ENCODE results near the gene SVIL. TPM values are rescaled to one million over a fixed set of nuclear protein-coding genes. Genes with fewer than 3 reads are reported as not detected.

SVIL gene
- total RNA-seq, 1 donor, result 36.9 TPM

DNA sequence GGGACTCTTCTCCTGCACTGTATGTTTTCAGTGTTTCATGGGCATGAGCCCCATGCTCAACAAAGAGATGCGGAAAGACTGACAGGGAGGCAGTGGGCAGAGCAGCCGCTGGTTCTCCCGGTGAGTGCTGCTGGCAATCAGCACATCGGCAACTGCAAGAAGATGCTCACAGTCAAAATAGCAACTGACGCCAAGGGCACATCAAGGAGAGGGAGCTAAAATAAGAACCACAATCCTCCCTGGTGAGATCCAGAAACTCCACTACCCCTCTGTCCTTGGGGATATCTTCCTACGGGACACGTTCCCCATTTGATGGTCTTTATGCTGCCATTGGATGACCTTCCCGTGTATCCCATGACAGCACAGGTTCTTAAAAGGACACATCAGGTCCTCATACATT lies 28.9 kb upstream of the SVIL start:
- H3K36me3 ChIP-seq (ENCODE audit: insufficient read depth, low read length), result no peaks in the 10 kb centered on the region
- peaks cover 13% of the 10 kb centered on the region for H3K79me2 ChIP-seq (ENCODE audit: insufficient read depth, low read length)
- no peak overlapping the region for H3K27ac ChIP-seq (ENCODE audit: low read depth, low read length)
- no peaks in the 10 kb centered on the region for H3K9me3 ChIP-seq (ENCODE audit: low read depth, low read length)
- peaks cover 28% of the 10 kb centered on the region for H3K4me1 ChIP-seq (ENCODE audit: insufficient read depth, low read length)
- no peak overlapping the region for H3K4me2 ChIP-seq (ENCODE audit: insufficient read depth, low read length)
- H4K20me1 ChIP-seq (ENCODE audit: insufficient read depth, low read length), result no peaks in the 10 kb centered on the region
- DNase-seq (ENCODE audit: insufficient read length, low spot score, missing footprints), result no peak
- H3K27me3 ChIP-seq (ENCODE audit: insufficient read depth, low read length), result no peaks in the 10 kb centered on the region
- no peak overlapping the region for H3K4me3 ChIP-seq (ENCODE audit: insufficient read depth, low read length)
- H2AFZ ChIP-seq (ENCODE audit: low read length), result no peak overlapping the region
- TF ChIP-seq, protein P1, sequence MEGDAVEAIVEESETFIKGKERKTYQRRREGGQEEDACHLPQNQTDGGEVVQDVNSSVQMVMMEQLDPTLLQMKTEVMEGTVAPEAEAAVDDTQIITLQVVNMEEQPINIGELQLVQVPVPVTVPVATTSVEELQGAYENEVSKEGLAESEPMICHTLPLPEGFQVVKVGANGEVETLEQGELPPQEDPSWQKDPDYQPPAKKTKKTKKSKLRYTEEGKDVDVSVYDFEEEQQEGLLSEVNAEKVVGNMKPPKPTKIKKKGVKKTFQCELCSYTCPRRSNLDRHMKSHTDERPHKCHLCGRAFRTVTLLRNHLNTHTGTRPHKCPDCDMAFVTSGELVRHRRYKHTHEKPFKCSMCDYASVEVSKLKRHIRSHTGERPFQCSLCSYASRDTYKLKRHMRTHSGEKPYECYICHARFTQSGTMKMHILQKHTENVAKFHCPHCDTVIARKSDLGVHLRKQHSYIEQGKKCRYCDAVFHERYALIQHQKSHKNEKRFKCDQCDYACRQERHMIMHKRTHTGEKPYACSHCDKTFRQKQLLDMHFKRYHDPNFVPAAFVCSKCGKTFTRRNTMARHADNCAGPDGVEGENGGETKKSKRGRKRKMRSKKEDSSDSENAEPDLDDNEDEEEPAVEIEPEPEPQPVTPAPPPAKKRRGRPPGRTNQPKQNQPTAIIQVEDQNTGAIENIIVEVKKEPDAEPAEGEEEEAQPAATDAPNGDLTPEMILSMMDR (IDR thresholded peaks at IDR 0.05; ENCODE audit: extremely low read depth, low read depth, low read length), result no peak

DNA sequence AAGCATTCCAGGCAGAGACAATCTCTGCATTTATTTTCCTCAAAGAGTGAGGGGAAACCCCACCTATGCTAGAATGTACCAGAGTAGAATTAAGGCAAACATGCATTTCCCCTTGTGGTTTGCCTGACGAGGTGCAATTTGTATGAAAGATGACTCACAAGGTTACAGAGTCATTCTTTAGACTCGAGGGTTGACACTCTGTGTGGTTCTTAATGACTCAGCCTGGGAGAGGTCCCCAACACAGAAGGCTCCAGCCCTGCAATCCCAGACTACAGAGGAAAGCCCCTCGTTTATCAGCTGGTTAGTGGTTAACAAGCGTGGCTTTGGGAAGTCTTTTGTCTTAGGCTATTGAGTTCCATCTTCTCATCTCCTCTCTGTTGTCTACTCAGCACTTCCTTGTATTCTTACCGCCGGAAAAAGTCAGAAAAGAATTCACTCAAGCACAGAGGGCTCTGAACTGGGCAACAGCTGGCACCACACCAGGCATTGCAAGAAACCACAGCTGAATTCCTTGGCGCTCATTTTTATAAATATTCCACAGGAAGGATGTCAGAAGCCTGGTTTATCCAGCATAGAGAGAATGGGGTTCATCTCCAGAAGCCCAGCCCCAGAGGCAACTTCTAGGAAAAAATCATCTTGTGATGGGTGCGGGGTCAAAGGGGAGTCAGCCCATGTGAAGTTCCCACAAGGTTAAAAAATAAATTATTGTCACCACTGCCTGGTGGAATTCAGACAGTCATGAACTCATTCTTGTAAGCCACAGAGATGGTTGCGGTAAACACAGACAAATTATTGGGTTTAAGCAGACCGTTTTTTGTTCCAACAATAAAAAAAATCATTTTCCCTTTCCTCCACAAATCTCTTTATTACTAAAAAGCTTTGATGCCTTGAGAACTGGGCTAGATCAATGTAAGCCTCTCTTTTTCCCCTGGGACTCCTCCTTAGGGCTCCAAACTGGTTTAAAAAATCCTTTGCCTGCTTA lies 24.5 kb upstream of the SVIL start:
- Histone ChIP-seq H2AFZ (ENCODE audit: low read length) (no peak overlapping the region), H3K4me2 (ENCODE audit: insufficient read depth, low read length) (peak overlapping the region; percentile 75), H3K79me2 (ENCODE audit: insufficient read depth, low read length) (peaks cover 13% of the 10 kb centered on the region), H3K4me1 (ENCODE audit: insufficient read depth, low read length) (peaks cover 24% of the 10 kb centered on the region), H3K36me3 (ENCODE audit: insufficient read depth, low read length) (peaks cover 6% of the 10 kb centered on the region), H3K27me3 (ENCODE audit: insufficient read depth, low read length) (no peaks in the 10 kb centered on the region), H4K20me1 (ENCODE audit: insufficient read depth, low read length) (no peaks in the 10 kb centered on the region), H3K27ac (ENCODE audit: low read depth, low read length) (peak overlapping the region; percentile 98), H3K4me3 (ENCODE audit: insufficient read depth, low read length) (peak overlapping the region; percentile 50), H3K9me3 (ENCODE audit: low read depth, low read length) (no peaks in the 10 kb centered on the region)
- TF ChIP-seq, protein P1 (IDR thresholded peaks at IDR 0.05; ENCODE audit: extremely low read depth, low read depth, low read length), result peak; percentile 46
- DNase-seq (ENCODE audit: insufficient read length, low spot score, missing footprints), result peak; percentile 91

DNA sequence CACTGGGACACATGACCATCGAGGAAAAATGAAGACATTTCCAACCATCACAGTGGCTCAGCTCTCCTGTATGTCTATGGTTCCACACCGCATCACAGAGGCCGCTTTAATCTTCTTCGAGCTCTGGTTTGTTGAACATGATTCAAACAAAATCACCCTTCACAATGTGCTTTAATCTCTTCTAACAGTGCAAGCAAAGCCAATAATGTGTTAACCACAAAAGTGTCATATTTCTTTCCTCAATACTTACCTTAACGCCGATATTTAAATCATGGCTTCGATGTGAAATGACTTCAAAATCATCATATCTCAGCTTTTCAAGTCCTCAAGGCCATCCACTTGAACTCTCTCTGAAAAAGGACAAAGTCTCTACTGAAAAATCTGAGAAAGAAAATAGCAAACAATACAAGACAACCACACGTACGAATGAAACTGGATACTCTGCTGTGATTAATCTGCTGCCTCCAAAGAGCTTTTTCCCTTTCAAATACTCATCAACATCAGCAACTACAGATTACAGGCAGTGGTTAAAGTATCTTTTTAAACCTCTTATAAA lies 23.0 kb upstream of the SVIL start:
- DNase-seq (ENCODE audit: insufficient read length, low spot score, missing footprints), result no peak
- Histone ChIP-seq H3K79me2 (ENCODE audit: insufficient read depth, low read length) (peaks cover 13% of the 10 kb centered on the region), H4K20me1 (ENCODE audit: insufficient read depth, low read length) (no peaks in the 10 kb centered on the region), H3K36me3 (ENCODE audit: insufficient read depth, low read length) (peaks cover 6% of the 10 kb centered on the region), H3K9me3 (ENCODE audit: low read depth, low read length) (no peaks in the 10 kb centered on the region), H2AFZ (ENCODE audit: low read length) (no peak overlapping the region), H3K4me2 (ENCODE audit: insufficient read depth, low read length) (no peak overlapping the region), H3K4me1 (ENCODE audit: insufficient read depth, low read length) (peaks cover 24% of the 10 kb centered on the region), H3K27me3 (ENCODE audit: insufficient read depth, low read length) (no peaks in the 10 kb centered on the region), H3K4me3 (ENCODE audit: insufficient read depth, low read length) (no peak overlapping the region), H3K27ac (ENCODE audit: low read depth, low read length) (no peak overlapping the region)
- TF ChIP-seq, protein P1 (IDR thresholded peaks at IDR 0.05; ENCODE audit: extremely low read depth, low read depth, low read length), result no peak

DNA sequence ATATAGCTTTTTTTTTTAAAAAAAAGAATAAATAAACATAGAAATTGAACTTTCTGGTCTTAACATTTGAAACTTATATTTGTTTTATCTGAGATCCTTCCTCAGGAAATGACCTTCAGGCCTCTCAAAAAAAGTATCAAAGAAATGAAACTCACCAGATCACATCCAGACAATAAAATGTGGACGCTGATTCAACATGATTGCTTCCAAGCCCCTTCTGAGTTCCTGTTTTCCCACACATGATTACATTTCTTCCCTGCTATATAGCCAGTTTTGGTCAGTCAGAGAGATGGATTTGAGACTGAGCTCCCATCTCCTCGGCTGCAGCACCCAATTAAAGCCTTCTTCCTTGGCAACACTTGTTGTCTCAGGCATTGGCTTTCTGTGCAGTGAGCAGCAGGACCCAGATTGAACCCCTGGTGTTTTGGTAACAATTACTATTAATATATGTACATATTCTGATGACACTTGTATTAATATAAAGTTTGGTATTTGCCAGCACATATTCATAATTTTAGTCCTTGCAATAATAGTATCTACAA lies 21.8 kb upstream of the SVIL start:
- peaks cover 8% of the 10 kb centered on the region for H3K79me2 ChIP-seq (ENCODE audit: insufficient read depth, low read length)
- H3K36me3 ChIP-seq (ENCODE audit: insufficient read depth, low read length), result peaks cover 6% of the 10 kb centered on the region
- H4K20me1 ChIP-seq (ENCODE audit: insufficient read depth, low read length), result no peaks in the 10 kb centered on the region
- H3K27ac ChIP-seq (ENCODE audit: low read depth, low read length), result no peak overlapping the region
- no peak overlapping the region for H3K4me2 ChIP-seq (ENCODE audit: insufficient read depth, low read length)
- peaks cover 24% of the 10 kb centered on the region for H3K4me1 ChIP-seq (ENCODE audit: insufficient read depth, low read length)
- TF ChIP-seq, protein P1 (IDR thresholded peaks at IDR 0.05; ENCODE audit: extremely low read depth, low read depth, low read length), result no peak
- H3K9me3 ChIP-seq (ENCODE audit: low read depth, low read length), result no peaks in the 10 kb centered on the region
- H3K27me3 ChIP-seq (ENCODE audit: insufficient read depth, low read length), result no peaks in the 10 kb centered on the region
- no peak overlapping the region for H3K4me3 ChIP-seq (ENCODE audit: insufficient read depth, low read length)
- H2AFZ ChIP-seq (ENCODE audit: low read length), result no peak overlapping the region
- DNase-seq (ENCODE audit: insufficient read length, low spot score, missing footprints), result no peak
